Gastroesophageal sphincter (tissue), 3 donors: ENCODE measurements around the gene CELA1.

Experiments used
- CTCF ChIP-seq, 4 experiments: fragments of 200-600 bp in 2 of 4; fragments of 450-650 bp in 2 of 4; sonication (generic) in 1 of 4; IDR thresholded peaks; one replicate each; pipeline ENCODE4 v1.5.1; 2017 to 2019; ENCODE audit warnings: antibody characterized with exemption in 4 of 4, mild to moderate bottlenecking in 2 of 4, moderate library complexity in 2 of 4
- EP300 ChIP-seq: sonication (generic); formaldehyde crosslinking; IDR thresholded peaks from one replicate; pipeline ENCODE4 v1.6.1; 2017; ENCODE audit warnings: antibody characterized with exemption, mild to moderate bottlenecking
- POLR2A ChIP-seq, 2 donors: fragments of 450-650 bp; IDR thresholded peaks; one replicate each; pipeline ENCODE4 v1.6.1; 2017; ENCODE audit warnings: antibody characterized with exemption in 2 of 2, mild to moderate bottlenecking in 2 of 2, moderate library complexity in 1 of 2
- POLR2AphosphoS5 ChIP-seq: sonication (generic); formaldehyde crosslinking; IDR thresholded peaks from one replicate; pipeline ENCODE4 v1.6.1; 2017; ENCODE audit warnings: antibody characterized with exemption

- TF ChIP-seq POLR2AphosphoS5, result no peak
- TF ChIP-seq POLR2A (IDR thresholded peaks at IDR 0.05), result no peak
- TF ChIP-seq CTCF (IDR thresholded peaks at IDR 0.05), result no peak
- TF ChIP-seq EP300, result no peak
Measured at GRCh38 chr12:51306507-51306906, 40.0 kb downstream of the CELA1 start.
